Upper lobe of left lung (tissue), 4 donors: ENCODE measurements around the gene MLLT6.

Experiments used
- CTCF ChIP-seq, 6 experiments: fragments of 450-650 bp in 4 of 6; fragments of 200-600 bp in 2 of 6; sonication (generic) in 2 of 6; IDR thresholded peaks; one replicate each; pipeline ENCODE4 v1.5.1; 2016 to 2019; ENCODE audit warnings: antibody characterized with exemption in 6 of 6
- POLR2A ChIP-seq, 4 donors: fragments of 450-650 bp; IDR thresholded peaks; one replicate each; pipeline ENCODE4 v1.5.1; 2016 to 2017; ENCODE audit warnings: antibody characterized with exemption in 4 of 4, mild to moderate bottlenecking in 2 of 4

- TF ChIP-seq POLR2A (IDR thresholded peaks at IDR 0.05) (no peak), CTCF (IDR thresholded peaks at IDR 0.05) (no peak)
Measured at GRCh38 chr17:38657824-38658740, 47.0 kb upstream of the MLLT6 start.
